ENCODE measurements around the gene DBF4B. TPM values are rescaled to one million over a fixed set of nuclear protein-coding genes. Genes with fewer than 3 reads are reported as not detected.

The DBF4B gene
- total and polyA plus RNA-seq, 4 donors: 0.44 to 4.5 (median 1.0) TPM

- TF ChIP-seq ZBTB33 (IDR thresholded peaks at IDR 0.05): no peak
- no peak for TF ChIP-seq REST (IDR thresholded peaks at IDR 0.05)
- TF ChIP-seq FOXA1 (IDR thresholded peaks at IDR 0.05): no peak
- no peak for TF ChIP-seq TAF1 (conservative IDR thresholded peaks at IDR 0.05)
Observed at GRCh38 chr17:44759086-44759915, 50.8 kb downstream of the DBF4B start (continued).

GRCh38 chr17:44759916-44760243 lies 51.4 kb downstream of the DBF4B start:
- H3K4me3 ChIP-seq (ENCODE audit: low read depth in 1 of 3, low read length in 3 of 3): peak overlapping the region in 1 of 3 donors; percentile 59
- H3K27me3 ChIP-seq (ENCODE audit: control insufficient read depth in 4 of 4, insufficient read depth in 4 of 4, low read length in 3 of 4): peaks cover 0 to 7% (median 2%) of the 10 kb centered on the region in 4 donors
- DNase-seq (ENCODE audit: low spot score): no peak
- WGBS: 66% methylated on average over 3 of the region's 3 CpGs
- H3K36me3 ChIP-seq (ENCODE audit: control insufficient read depth in 4 of 4, insufficient read depth in 3 of 4, low read depth in 1 of 4, low read length in 3 of 4): no peaks in the 10 kb centered on the region
- no peak overlapping the region for H3K9ac ChIP-seq (ENCODE audit: low read depth in 1 of 2, low read length in 2 of 2)
- peaks cover 3 to 10% (median 4%) of the 10 kb centered on the region in 4 donors for H3K4me1 ChIP-seq (ENCODE audit: control insufficient read depth in 4 of 4, insufficient read depth in 4 of 4, low read length in 3 of 4)
- no peak overlapping the region for H3K27ac ChIP-seq (ENCODE audit: low read depth in 1 of 2, low read length in 2 of 2)
- TF ChIP-seq YY1 (IDR thresholded peaks at IDR 0.05): no peak
- no peak for TF ChIP-seq CTCF (IDR thresholded peaks at IDR 0.05; ENCODE audit: low read depth, low read length, missing input control)
- TF ChIP-seq TAF1 (conservative IDR thresholded peaks at IDR 0.05): no peak
- TF ChIP-seq HNF4A (conservative IDR thresholded peaks at IDR 0.05): no peak
- TF ChIP-seq ZBTB33 (IDR thresholded peaks at IDR 0.05): no peak
- no peak for TF ChIP-seq HNF4G (IDR thresholded peaks at IDR 0.05)
- no peak for TF ChIP-seq REST (IDR thresholded peaks at IDR 0.05)
- TF ChIP-seq ATF3 (IDR thresholded peaks at IDR 0.05): no peak
- no peak for TF ChIP-seq RXRA (IDR thresholded peaks at IDR 0.05)
- TF ChIP-seq NR2F2 (IDR thresholded peaks at IDR 0.05): no peak
- no peak for TF ChIP-seq FOXA2 (IDR thresholded peaks at IDR 0.05)
- no peak for TF ChIP-seq GABPA (IDR thresholded peaks at IDR 0.05 in 1 of 2, conservative IDR thresholded peaks at IDR 0.05 in 1 of 2)
- TF ChIP-seq RAD21 (IDR thresholded peaks at IDR 0.05): no peak
- no peak for TF ChIP-seq FOXA1 (IDR thresholded peaks at IDR 0.05)
- TF ChIP-seq JUND (IDR thresholded peaks at IDR 0.05): no peak
- no peak for TF ChIP-seq EGR1 (IDR thresholded peaks at IDR 0.05; ENCODE audit: low read depth in 2 of 2)
- TF ChIP-seq MAX (IDR thresholded peaks at IDR 0.05): no peak
- no peak for TF ChIP-seq SP1 (IDR thresholded peaks at IDR 0.05)
- H3K9me3 ChIP-seq (ENCODE audit: control insufficient read depth in 4 of 4, low read length in 3 of 4): no peaks in the 10 kb centered on the region

All from liver (tissue), 9 donors.